ENCODE results near the gene OGFOD3. TPM values are rescaled to one million over a fixed set of nuclear protein-coding genes. Genes with fewer than 3 reads are reported as not detected.
"Not testable (repeated sequence)": the region's sequence is repeated elsewhere in the genome, so short reads cannot be mapped to it uniquely, and the experiment has no call there.

The OGFOD3 gene
- total RNA-seq, 1 donor: 25.3 TPM

DNA sequence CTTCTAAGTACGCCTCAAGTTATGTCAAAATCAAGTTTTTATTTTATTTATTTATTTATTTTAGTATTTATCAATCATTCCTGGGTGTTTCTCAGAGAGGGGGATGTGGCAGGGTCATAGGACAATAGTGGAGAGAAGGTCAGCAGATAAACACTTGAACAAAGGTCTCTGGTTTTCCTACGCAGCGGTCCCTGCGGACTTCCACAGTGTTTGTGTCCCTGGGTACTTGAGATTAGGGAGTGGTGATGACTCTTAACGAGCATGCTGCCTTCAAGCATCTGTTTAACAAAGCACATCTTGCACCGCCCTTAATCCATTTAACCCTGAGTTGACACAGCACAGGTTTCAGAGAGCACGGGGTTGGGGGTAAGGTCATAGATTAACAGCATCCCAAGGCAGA lies 34.8 kb upstream of the OGFOD3 start:
- Histone ChIP-seq H3K79me2 (ENCODE audit: insufficient read depth, low read length) (peaks cover 19% of the 10 kb centered on the region), H3K4me1 (ENCODE audit: insufficient read depth, low read length) (peaks cover 15% of the 10 kb centered on the region)
- DNase-seq (ENCODE audit: insufficient read length, low spot score, missing footprints); H3K9me3 ChIP-seq (ENCODE audit: low read depth, low read length); H3K27me3 ChIP-seq (ENCODE audit: insufficient read depth, low read length); H3K36me3 ChIP-seq (ENCODE audit: insufficient read depth, low read length); H3K4me3 ChIP-seq (ENCODE audit: insufficient read depth, low read length); H4K20me1 ChIP-seq (ENCODE audit: insufficient read depth, low read length); H3K4me2 ChIP-seq (ENCODE audit: insufficient read depth, low read length); H2AFZ ChIP-seq (ENCODE audit: low read length); H3K27ac ChIP-seq (ENCODE audit: low read depth, low read length): not testable (repeated sequence)

- Histone ChIP-seq H3K4me1 (ENCODE audit: insufficient read depth, low read length) (peaks cover 7% of the 10 kb centered on the region), H3K79me2 (ENCODE audit: insufficient read depth, low read length) (peaks cover 23% of the 10 kb centered on the region), H3K27ac (ENCODE audit: low read depth, low read length) (no peak overlapping the region), H3K4me3 (ENCODE audit: insufficient read depth, low read length) (no peak overlapping the region), H2AFZ (ENCODE audit: low read length) (no peak overlapping the region), H3K4me2 (ENCODE audit: insufficient read depth, low read length) (no peak overlapping the region), H3K36me3 (ENCODE audit: insufficient read depth, low read length) (no peaks in the 10 kb centered on the region), H3K9me3 (ENCODE audit: low read depth, low read length) (no peaks in the 10 kb centered on the region), H4K20me1 (ENCODE audit: insufficient read depth, low read length) (no peaks in the 10 kb centered on the region), H3K27me3 (ENCODE audit: insufficient read depth, low read length) (no peaks in the 10 kb centered on the region)
- TF ChIP-seq, protein P1, sequence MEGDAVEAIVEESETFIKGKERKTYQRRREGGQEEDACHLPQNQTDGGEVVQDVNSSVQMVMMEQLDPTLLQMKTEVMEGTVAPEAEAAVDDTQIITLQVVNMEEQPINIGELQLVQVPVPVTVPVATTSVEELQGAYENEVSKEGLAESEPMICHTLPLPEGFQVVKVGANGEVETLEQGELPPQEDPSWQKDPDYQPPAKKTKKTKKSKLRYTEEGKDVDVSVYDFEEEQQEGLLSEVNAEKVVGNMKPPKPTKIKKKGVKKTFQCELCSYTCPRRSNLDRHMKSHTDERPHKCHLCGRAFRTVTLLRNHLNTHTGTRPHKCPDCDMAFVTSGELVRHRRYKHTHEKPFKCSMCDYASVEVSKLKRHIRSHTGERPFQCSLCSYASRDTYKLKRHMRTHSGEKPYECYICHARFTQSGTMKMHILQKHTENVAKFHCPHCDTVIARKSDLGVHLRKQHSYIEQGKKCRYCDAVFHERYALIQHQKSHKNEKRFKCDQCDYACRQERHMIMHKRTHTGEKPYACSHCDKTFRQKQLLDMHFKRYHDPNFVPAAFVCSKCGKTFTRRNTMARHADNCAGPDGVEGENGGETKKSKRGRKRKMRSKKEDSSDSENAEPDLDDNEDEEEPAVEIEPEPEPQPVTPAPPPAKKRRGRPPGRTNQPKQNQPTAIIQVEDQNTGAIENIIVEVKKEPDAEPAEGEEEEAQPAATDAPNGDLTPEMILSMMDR (IDR thresholded peaks at IDR 0.05; ENCODE audit: extremely low read depth, low read depth, low read length): no peak
- DNase-seq (ENCODE audit: insufficient read length, low spot score, missing footprints): no peak
These were observed 33.8 kb upstream of the OGFOD3 start for GRCh38 chr17:82452162-82452561.

DNA sequence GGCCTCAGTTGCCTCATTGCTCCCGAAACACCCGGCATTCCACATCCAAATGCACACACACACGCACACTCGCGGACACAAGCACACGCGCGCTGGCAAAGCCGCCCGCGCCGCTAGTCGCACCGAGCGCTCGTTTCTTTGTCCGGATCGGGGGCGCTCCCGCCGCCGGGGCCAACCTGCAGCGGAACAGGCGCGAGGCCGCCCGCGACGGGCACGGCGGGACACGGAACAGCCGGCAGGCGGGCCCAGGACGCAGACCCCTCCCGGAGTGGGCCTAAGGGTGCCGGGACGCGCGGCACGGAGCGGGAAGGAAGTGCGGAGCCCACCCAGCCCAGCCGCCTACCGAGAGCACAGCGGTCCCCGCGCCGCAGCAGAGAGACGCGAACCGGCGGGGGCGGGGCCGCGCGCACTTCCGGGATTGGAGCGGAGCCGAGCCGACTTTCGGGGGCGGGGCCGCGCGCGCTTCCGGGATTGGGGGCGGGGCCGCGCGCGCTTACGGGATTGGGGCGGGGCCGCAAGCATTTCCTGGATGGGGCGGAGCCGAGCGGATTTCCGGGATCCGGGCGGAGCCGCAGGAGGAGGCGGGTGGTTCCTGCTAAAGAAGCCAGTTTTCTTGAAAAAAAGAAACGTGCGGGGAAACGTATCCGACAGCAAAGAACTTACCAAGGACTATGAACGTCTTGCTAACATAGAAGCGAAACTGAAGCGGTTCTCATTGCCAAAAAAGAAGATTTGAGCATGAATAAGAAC lies 32.1 kb upstream of the OGFOD3 start, which contains the start of gene CYBC1:
Gene CYBC1 (minus strand): TSS at position 396 of the 750 bp plus-strand sequence. CDS start 1,498 bp downstream, outside the sequence.
- peak within 1 kb of the TSS; percentile 93 for H3K4me3 ChIP-seq (ENCODE audit: insufficient read depth, low read length)
- peak within 1 kb of the TSS; percentile 88 for H2AFZ ChIP-seq (ENCODE audit: low read length)
- H3K9me3 ChIP-seq (ENCODE audit: low read depth, low read length): no peaks in the 10 kb centered on the region
- H3K79me2 ChIP-seq (ENCODE audit: insufficient read depth, low read length): peaks cover 23% of the 10 kb centered on the region
- H3K27me3 ChIP-seq (ENCODE audit: insufficient read depth, low read length): no peaks in the 10 kb centered on the region
- peaks cover 3% of the 10 kb centered on the region for H3K36me3 ChIP-seq (ENCODE audit: insufficient read depth, low read length)
- peaks cover 12% of the 10 kb centered on the region for H4K20me1 ChIP-seq (ENCODE audit: insufficient read depth, low read length)
- TF ChIP-seq, protein P1 (IDR thresholded peaks at IDR 0.05; ENCODE audit: extremely low read depth, low read depth, low read length): no peak
- peak within 1 kb of the TSS; percentile 95 for H3K4me2 ChIP-seq (ENCODE audit: insufficient read depth, low read length)
- peaks cover 7% of the 10 kb centered on the region for H3K4me1 ChIP-seq (ENCODE audit: insufficient read depth, low read length)
- peak; percentile 98 for DNase-seq (ENCODE audit: insufficient read length, low spot score, missing footprints)
- peak within 1 kb of the TSS; percentile 76 for H3K27ac ChIP-seq (ENCODE audit: low read depth, low read length)

GRCh38 chr17:82449883-82450356 lies 31.5 kb upstream of the OGFOD3 start:
- no peak for DNase-seq (ENCODE audit: insufficient read length, low spot score, missing footprints)
- Histone ChIP-seq H3K36me3 (ENCODE audit: insufficient read depth, low read length) (peaks cover 3% of the 10 kb centered on the region), H3K4me1 (ENCODE audit: insufficient read depth, low read length) (peaks cover 7% of the 10 kb centered on the region), H4K20me1 (ENCODE audit: insufficient read depth, low read length) (peaks cover 17% of the 10 kb centered on the region), H3K27ac (ENCODE audit: low read depth, low read length) (peak overlapping the region; percentile 76), H2AFZ (ENCODE audit: low read length) (peak overlapping the region; percentile 88), H3K27me3 (ENCODE audit: insufficient read depth, low read length) (no peaks in the 10 kb centered on the region), H3K4me2 (ENCODE audit: insufficient read depth, low read length) (peak overlapping the region; percentile 95), H3K4me3 (ENCODE audit: insufficient read depth, low read length) (peak overlapping the region; percentile 93), H3K9me3 (ENCODE audit: low read depth, low read length) (no peaks in the 10 kb centered on the region), H3K79me2 (ENCODE audit: insufficient read depth, low read length) (peaks cover 23% of the 10 kb centered on the region)
- TF ChIP-seq, protein P1 (IDR thresholded peaks at IDR 0.05; ENCODE audit: extremely low read depth, low read depth, low read length): no peak

All from osteoblast (primary cell).